ENCODE data around the gene PSMB5. TPM values are rescaled to one million over a fixed set of nuclear protein-coding genes. Genes with fewer than 3 reads are reported as not detected.

Gene PSMB5
- total RNA-seq, 2 experiments from 2014 or later = 20.1 to 24.5 TPM

DNA sequence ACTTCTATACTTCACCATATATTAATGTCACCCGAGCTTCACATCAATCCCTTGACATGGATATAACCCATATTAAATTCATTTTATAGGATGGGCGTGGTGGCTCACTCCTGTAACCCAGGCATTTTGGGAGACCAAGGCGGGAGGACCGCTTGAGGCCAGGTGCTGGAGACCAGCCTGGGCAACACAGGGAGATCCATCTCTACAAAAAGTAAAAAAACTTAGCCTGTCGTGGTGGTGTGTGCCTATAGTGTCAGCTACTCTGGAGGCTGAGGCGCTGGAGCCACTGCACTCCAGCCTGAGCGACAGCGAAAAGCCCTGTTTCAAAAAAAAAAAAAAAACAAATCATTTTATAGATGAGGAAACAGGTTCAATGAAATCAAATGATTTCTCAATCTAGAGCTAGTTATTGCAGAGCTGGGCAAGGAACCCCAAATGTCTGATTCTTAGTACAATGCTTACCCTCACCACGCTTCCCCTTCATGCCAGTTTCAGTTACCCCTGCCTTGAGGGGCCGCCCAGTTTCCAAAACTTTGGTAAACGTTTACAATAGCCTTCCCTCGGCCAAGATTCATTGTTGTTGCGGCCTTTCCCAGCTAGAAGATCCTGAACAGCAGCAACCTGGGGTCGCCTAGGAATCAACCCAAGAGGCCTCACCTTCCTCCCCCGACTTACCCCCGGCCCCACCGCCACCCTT is 751 bp downstream of the PSMB5 start:
- H3K36me3 ChIP-seq (ENCODE audit: insufficient read depth, low read length) = peaks cover 30% of the 10 kb centered on the region
- H3K4me3 Mint-ChIP-seq = peak overlapping the region; percentile 90
- H3K27ac ChIP-seq (ENCODE audit: low read depth in 1 of 2, low read length in 2 of 2) = peak overlapping the region; percentile 75 to 94
- ChIA-PET POLR2A (interaction anchor here (0.8 to 5.3 kb wide), 12 partner anchors 10 to 287 kb away, joined by 3 to 65 read pairs (median 6); partner anchors contain the start of genes ACIN1, AJUBA, C14orf119 and PABPN1), CTCF (interaction anchor here (1.2 to 2.5 kb wide), 5 partner anchors 24 to 147 kb away, joined by 3 to 16 read pairs (median 5); partner anchors contain the start of gene CDH24)
- ATAC-seq (ENCODE audit: poor library complexity) = no peak
- H3K4me3 ChIP-seq (ENCODE audit: low read length) = peak overlapping the region; percentile 59
- H3K27me3 ChIP-seq (ENCODE audit: control insufficient read depth in 1 of 2, insufficient read depth in 2 of 2, low read length in 2 of 2) = no peaks in the 10 kb centered on the region
- peaks cover 36% of the 10 kb centered on the region for H3K36me3 Mint-ChIP-seq (ENCODE audit: low read depth)
- H3K4me1 Mint-ChIP-seq (ENCODE audit: low read depth) = peaks cover 43% of the 10 kb centered on the region
- DNase-seq = no peak
- intact Hi-C loops (cut with DNase I, micrococcal nuclease) = loop anchor here (1.0 to 2.0 kb wide), 4 partner anchors 14 to 267 kb away; partner anchors contain the start of genes CDH24 (in 1 of the 2) and OXA1L (in 1 of the 2)
- no peak for TF ChIP-seq CTCF (IDR thresholded peaks at IDR 0.05)
- H3K27ac Mint-ChIP-seq = peak overlapping the region; percentile 92
- no peaks in the 10 kb centered on the region for H3K9me3 Mint-ChIP-seq
- peaks cover 23% of the 10 kb centered on the region for H3K4me1 ChIP-seq (ENCODE audit: insufficient read depth, low read length)
- no peaks in the 10 kb centered on the region for H3K27me3 Mint-ChIP-seq
- no peaks in the 10 kb centered on the region for H3K9me3 ChIP-seq (ENCODE audit: control insufficient read depth in 1 of 2, insufficient read depth in 1 of 2, low read length in 2 of 2)

DNA sequence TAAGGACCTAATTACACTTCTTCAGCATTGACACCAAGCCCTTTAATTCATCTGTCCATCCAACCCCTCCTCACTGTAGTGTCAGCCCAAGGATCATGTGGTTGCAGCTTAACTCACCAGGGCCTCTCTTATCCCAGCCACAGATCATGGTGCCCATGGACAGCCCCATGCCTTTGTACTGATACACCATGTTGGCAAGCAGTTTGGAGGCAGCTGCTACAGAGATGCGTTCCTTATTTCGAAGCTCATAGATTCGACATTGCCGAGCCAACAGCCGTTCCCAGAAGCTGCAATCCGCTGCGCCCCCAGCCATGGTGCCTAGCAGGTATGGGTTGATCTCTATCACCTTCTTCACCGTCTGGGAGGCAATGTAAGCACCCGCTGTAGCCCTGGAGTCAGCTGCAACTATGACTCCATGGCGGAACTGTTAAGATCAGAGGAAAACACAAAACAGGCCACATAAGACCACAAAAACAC is 1.4 kb downstream of the PSMB5 start:
- Histone ChIP-seq H3K36me3 (ENCODE audit: insufficient read depth, low read length) (peaks cover 30% of the 10 kb centered on the region), H3K9me3 (ENCODE audit: control insufficient read depth in 1 of 2, insufficient read depth in 1 of 2, low read length in 2 of 2) (no peaks in the 10 kb centered on the region), H3K4me1 (ENCODE audit: insufficient read depth, low read length) (peaks cover 29% of the 10 kb centered on the region), H3K27me3 (ENCODE audit: control insufficient read depth in 1 of 2, insufficient read depth in 2 of 2, low read length in 2 of 2) (no peaks in the 10 kb centered on the region), H3K27ac (ENCODE audit: low read depth in 1 of 2, low read length in 2 of 2) (peak overlapping the region in 1 of 2 donors; percentile 75), H3K4me3 (ENCODE audit: low read length) (peak overlapping the region; percentile 59)
- intact Hi-C loops (cut with DNase I, micrococcal nuclease) = loop anchor here in 1 of 2 experiments (2.0 kb wide), 1 partner anchor 266 kb away; the partner anchor contains the start of gene OXA1L
- Mint-ChIP-seq H3K4me3 (peak overlapping the region; percentile 90), H3K36me3 (ENCODE audit: low read depth) (peaks cover 41% of the 10 kb centered on the region), H3K9me3 (no peaks in the 10 kb centered on the region), H3K27ac (peak overlapping the region; percentile 92), H3K27me3 (no peaks in the 10 kb centered on the region), H3K4me1 (ENCODE audit: low read depth) (peaks cover 48% of the 10 kb centered on the region)
- ChIA-PET CTCF (interaction anchor here (0.9 to 2.5 kb wide), 4 partner anchors 25 to 47 kb away, joined by 3 to 16 read pairs (median 6); partner anchors contain the start of gene CDH24), POLR2A (interaction anchor here (0.8 to 5.3 kb wide), 5 partner anchors 10 to 104 kb away, joined by 3 to 65 read pairs (median 9); partner anchors contain the start of genes ACIN1, C14orf119 and PRMT5)
- no peak for TF ChIP-seq CTCF (IDR thresholded peaks at IDR 0.05)
- no peak for ATAC-seq (ENCODE audit: poor library complexity)
- DNase-seq = no peak

DNA sequence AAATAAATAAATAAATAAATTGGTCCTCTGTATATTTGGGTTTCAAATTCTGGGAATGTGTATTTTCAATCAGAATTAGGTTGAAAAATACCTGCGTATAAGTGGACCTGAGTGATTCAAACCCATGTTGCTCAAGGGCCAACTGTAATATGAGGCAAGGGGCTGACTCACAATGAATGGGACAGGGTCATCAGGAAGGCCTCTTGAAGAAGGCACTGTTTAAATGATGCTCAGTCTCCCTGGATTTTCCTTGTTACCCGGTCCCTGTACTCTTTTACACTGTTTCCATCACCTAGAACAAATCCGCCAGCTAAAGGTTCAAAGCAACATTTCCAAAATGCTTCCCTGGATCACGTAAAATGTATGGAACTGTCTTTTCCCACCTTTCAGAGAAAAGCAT is 3.8 kb downstream of the PSMB5 start:
- Mint-ChIP-seq H3K27me3 (no peaks in the 10 kb centered on the region), H3K4me1 (ENCODE audit: low read depth) (peaks cover 61% of the 10 kb centered on the region), H3K27ac (peak overlapping the region; percentile 22), H3K9me3 (no peaks in the 10 kb centered on the region), H3K36me3 (ENCODE audit: low read depth) (peaks cover 54% of the 10 kb centered on the region), H3K4me3 (no peak overlapping the region)
- ATAC-seq (ENCODE audit: poor library complexity) (no peak), DNase-seq (no peak)
- CTCF ChIA-PET = interaction anchor here (1.0 to 1.8 kb wide), 3 partner anchors 9 to 44 kb away, joined by 3 to 4 read pairs (median 3); no protein-coding TSS in a partner anchor
- H3K36me3 ChIP-seq (ENCODE audit: insufficient read depth, low read length) = peaks cover 38% of the 10 kb centered on the region
- POLR2A ChIA-PET = interaction anchor here (1.0 to 5.3 kb wide), 3 partner anchors 11 to 74 kb away, joined by 4 to 65 read pairs (median 5); partner anchors contain the start of gene HAUS4
- H3K9me3 ChIP-seq (ENCODE audit: control insufficient read depth in 1 of 2, insufficient read depth in 1 of 2, low read length in 2 of 2) = no peaks in the 10 kb centered on the region
- TF ChIP-seq CTCF (IDR thresholded peaks at IDR 0.05) = no peak
- intact Hi-C loops (cut with DNase I, micrococcal nuclease) = no loop called here
- peaks cover 36% of the 10 kb centered on the region for H3K4me1 ChIP-seq (ENCODE audit: insufficient read depth, low read length)
- no peak overlapping the region for H3K27ac ChIP-seq (ENCODE audit: low read depth in 1 of 2, low read length in 2 of 2)
- H3K4me3 ChIP-seq (ENCODE audit: low read length) = no peak overlapping the region
- H3K27me3 ChIP-seq (ENCODE audit: control insufficient read depth in 1 of 2, insufficient read depth in 2 of 2, low read length in 2 of 2) = no peaks in the 10 kb centered on the region

All from CD4-positive, alpha-beta T cell (primary cell).